ENCODE data around the gene FGD6. TPM values are rescaled to one million over a fixed set of nuclear protein-coding genes. Genes with fewer than 3 reads are reported as not detected.

The FGD6 gene
- total and polyA plus RNA-seq, 2 experiments from 2014 or later = 3.0 to 5.9 TPM

GRCh38 chr12:95117178-95117599 is 100.1 kb downstream of the FGD6 start:
- no peaks in the 10 kb centered on the region for H3K36me3 ChIP-seq (ENCODE audit: low read depth)
- in situ Hi-C loops (cut with MboI) = loop anchor here (5.0 to 25.0 kb wide), 2 partner anchors 220 to 420 kb away; no protein-coding TSS in a partner anchor
- no peaks in the 10 kb centered on the region for H3K27me3 ChIP-seq (replicated peaks; ENCODE audit: insufficient read depth)
- TF ChIP-seq EZH2phosphoT487 (IDR thresholded peaks at IDR 0.05; ENCODE audit: insufficient read depth, low read depth) = no peak
- TF ChIP-seq EZH2 (IDR thresholded peaks at IDR 0.05; ENCODE audit: insufficient read depth, poor library complexity, severe bottlenecking) = no peak
- H3K27ac ChIP-seq = no peak overlapping the region
- 27 to 42% methylated on average over 2 of the region's 2 CpGs for WGBS, 2 experiments (ENCODE audit: low coverage in 1 of 2, low lambda C conversion rate in 2 of 2, missing lambda C conversion rate in 2 of 2)
- H3K9me3 ChIP-seq (ENCODE audit: low read depth) = no peaks in the 10 kb centered on the region
- no peak overlapping the region for H3K9ac ChIP-seq
- H3K4me1 ChIP-seq (ENCODE audit: insufficient read depth) = peaks cover 36% of the 10 kb centered on the region
- H3K9me2 ChIP-seq (ENCODE audit: insufficient read depth) = no peaks in the 10 kb centered on the region
- peak; percentile 83 for DNase-seq
- no peak overlapping the region for H3K4me2 ChIP-seq (ENCODE audit: unreplicated experiment)
- H3K4me3 ChIP-seq = no peak overlapping the region
- H3F3A ChIP-seq (ENCODE audit: insufficient read depth) = peaks cover 21% of the 10 kb centered on the region
- no peaks in the 10 kb centered on the region for H3K79me2 ChIP-seq (ENCODE audit: insufficient read depth)
- H4K20me1 ChIP-seq (ENCODE audit: insufficient read depth) = no peaks in the 10 kb centered on the region
- H2AFZ ChIP-seq = no peak overlapping the region

- in situ Hi-C loops (cut with MboI) = loop anchor here (5.0 to 25.0 kb wide), 2 partner anchors 221 to 421 kb away; no protein-coding TSS in a partner anchor
- peak; percentile 23 for DNase-seq
- Histone ChIP-seq H3K4me3 (no peak overlapping the region), H3K9me2 (ENCODE audit: insufficient read depth) (no peaks in the 10 kb centered on the region), H2AFZ (no peak overlapping the region), H3K79me2 (ENCODE audit: insufficient read depth) (no peaks in the 10 kb centered on the region), H3F3A (ENCODE audit: insufficient read depth) (peaks cover 21% of the 10 kb centered on the region), H3K4me2 (ENCODE audit: unreplicated experiment) (no peak overlapping the region), H3K4me1 (ENCODE audit: insufficient read depth) (peaks cover 36% of the 10 kb centered on the region), H3K36me3 (ENCODE audit: low read depth) (no peaks in the 10 kb centered on the region), H3K9ac (peak overlapping the region; percentile 2; the same call in 1 of the 2 replicates), H3K27me3 (replicated peaks; ENCODE audit: insufficient read depth) (no peaks in the 10 kb centered on the region), H3K27ac (no peak overlapping the region), H3K9me3 (ENCODE audit: low read depth) (no peaks in the 10 kb centered on the region), H4K20me1 (ENCODE audit: insufficient read depth) (no peaks in the 10 kb centered on the region)
- 46 to 54% methylated on average over 3 of the region's 3 CpGs for WGBS, 2 experiments (ENCODE audit: low coverage in 1 of 2, low lambda C conversion rate in 2 of 2, missing lambda C conversion rate in 2 of 2)
- TF ChIP-seq EZH2 (IDR thresholded peaks at IDR 0.05; ENCODE audit: insufficient read depth, poor library complexity, severe bottlenecking) (no peak), EZH2phosphoT487 (IDR thresholded peaks at IDR 0.05; ENCODE audit: insufficient read depth, low read depth) (no peak)
These were observed 100.5 kb downstream of the FGD6 start for GRCh38 chr12:95116773-95117172.

GRCh38 chr12:95116341-95116740 is 100.9 kb downstream of the FGD6 start:
- Histone ChIP-seq H3K4me3 (no peak overlapping the region), H3K9me2 (ENCODE audit: insufficient read depth) (no peaks in the 10 kb centered on the region), H3F3A (ENCODE audit: insufficient read depth) (peaks cover 21% of the 10 kb centered on the region), H3K27ac (no peak overlapping the region), H3K9ac (peak overlapping the region; percentile 2; the same call in 1 of the 2 replicates), H3K4me1 (ENCODE audit: insufficient read depth) (peaks cover 36% of the 10 kb centered on the region), H3K27me3 (replicated peaks; ENCODE audit: insufficient read depth) (no peaks in the 10 kb centered on the region), H3K79me2 (ENCODE audit: insufficient read depth) (no peaks in the 10 kb centered on the region), H3K9me3 (ENCODE audit: low read depth) (no peaks in the 10 kb centered on the region), H3K4me2 (ENCODE audit: unreplicated experiment) (no peak overlapping the region), H2AFZ (no peak overlapping the region), H3K36me3 (ENCODE audit: low read depth) (no peaks in the 10 kb centered on the region), H4K20me1 (ENCODE audit: insufficient read depth) (no peaks in the 10 kb centered on the region)
- 41% methylated on average over 4 of the region's 4 CpGs for WGBS, 2 experiments (ENCODE audit: low coverage in 1 of 2, low lambda C conversion rate in 2 of 2, missing lambda C conversion rate in 2 of 2)
- peak; percentile 22 for DNase-seq
- TF ChIP-seq EZH2 (IDR thresholded peaks at IDR 0.05; ENCODE audit: insufficient read depth, poor library complexity, severe bottlenecking) = no peak
- TF ChIP-seq EZH2phosphoT487 (IDR thresholded peaks at IDR 0.05; ENCODE audit: insufficient read depth, low read depth) = no peak
- in situ Hi-C loops (cut with MboI) = loop anchor here (5.0 to 25.0 kb wide), 2 partner anchors 221 to 421 kb away; no protein-coding TSS in a partner anchor

DNA sequence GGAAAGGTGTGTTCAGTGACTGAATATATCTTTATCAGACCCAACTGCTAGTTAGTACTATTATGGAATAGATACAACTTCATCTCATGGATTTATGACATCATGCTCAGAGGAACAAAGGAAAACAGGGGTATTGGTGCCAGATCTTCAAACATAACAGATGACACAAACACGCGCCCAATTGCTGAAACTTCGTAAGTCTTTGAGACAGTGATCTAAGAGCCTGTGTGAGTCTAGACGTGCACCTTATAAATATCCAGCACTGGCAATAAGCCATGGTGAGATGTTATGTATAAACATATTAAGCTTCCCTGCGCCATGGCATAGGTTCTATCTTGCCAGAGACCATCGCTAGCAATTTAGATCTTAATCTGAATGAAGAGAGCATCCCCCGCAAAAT is 101.6 kb downstream of the FGD6 start:
- H3K4me1 ChIP-seq (ENCODE audit: insufficient read depth) = peaks cover 36% of the 10 kb centered on the region
- H3K79me2 ChIP-seq (ENCODE audit: insufficient read depth) = no peaks in the 10 kb centered on the region
- no peaks in the 10 kb centered on the region for H4K20me1 ChIP-seq (ENCODE audit: insufficient read depth)
- H3K27me3 ChIP-seq (replicated peaks; ENCODE audit: insufficient read depth) = no peaks in the 10 kb centered on the region
- no peaks in the 10 kb centered on the region for H3K9me2 ChIP-seq (ENCODE audit: insufficient read depth)
- 88 to 90% methylated on average over 7 of the region's 7 CpGs for WGBS, 2 experiments (ENCODE audit: low coverage in 1 of 2, low lambda C conversion rate in 2 of 2, missing lambda C conversion rate in 2 of 2)
- H3K36me3 ChIP-seq (ENCODE audit: low read depth) = no peaks in the 10 kb centered on the region
- no peak overlapping the region for H3K9ac ChIP-seq
- no peak overlapping the region for H3K27ac ChIP-seq
- in situ Hi-C loops (cut with MboI) = loop anchor here (5.0 to 25.0 kb wide), 2 partner anchors 222 to 422 kb away; no protein-coding TSS in a partner anchor
- H3K4me3 ChIP-seq = no peak overlapping the region
- no peak for DNase-seq
- no peak overlapping the region for H2AFZ ChIP-seq
- H3F3A ChIP-seq (ENCODE audit: insufficient read depth) = peaks cover 21% of the 10 kb centered on the region
- TF ChIP-seq EZH2phosphoT487 (IDR thresholded peaks at IDR 0.05; ENCODE audit: insufficient read depth, low read depth) = no peak
- no peak for TF ChIP-seq EZH2 (IDR thresholded peaks at IDR 0.05; ENCODE audit: insufficient read depth, poor library complexity, severe bottlenecking)
- H3K4me2 ChIP-seq (ENCODE audit: unreplicated experiment) = no peak overlapping the region
- H3K9me3 ChIP-seq (ENCODE audit: low read depth) = no peaks in the 10 kb centered on the region
